Aorta (tissue), 5 donors: ENCODE measurements around the gene PPP2R2D. TPM values are rescaled to one million over a fixed set of nuclear protein-coding genes. Genes with fewer than 3 reads are reported as not detected.

Source experiments
- ATAC-seq: fragments of 200-7000 bp; cut with Tn5 transposase; one replicate; pipeline ENCODE4 v1.9.1; 2022; ENCODE audit warnings: moderate library complexity; ENCODE audit not compliant: low FRiP score
- DNase-seq, 2 donors: peaks; one replicate each; pipeline ENCODE4 v3.0.0-alpha.2; 2020
- H3K27ac ChIP-seq, 2 donors: one replicate each; pipeline ENCODE4 v1.5.1; 2013; ENCODE audit warnings: low read length in 2 of 2, mild to moderate bottlenecking in 2 of 2, moderate library complexity in 2 of 2, control low read depth in 1 of 2, inconsistent platforms in 1 of 2, low read depth in 1 of 2
- H3K27me3 ChIP-seq, 2 donors: one replicate each; pipeline ENCODE4 v1.6.1; 2013; ENCODE audit warnings: control low read depth in 1 of 2, low read length in 1 of 2, mild to moderate bottlenecking in 1 of 2, moderate library complexity in 1 of 2; ENCODE audit not compliant: insufficient read depth in 2 of 2, control insufficient read depth in 1 of 2
- H3K36me3 ChIP-seq, 2 donors: one replicate each; pipeline ENCODE4 v1.6.1; 2013; ENCODE audit warnings: control low read depth in 1 of 2, low read length in 1 of 2, mild to moderate bottlenecking in 1 of 2; ENCODE audit not compliant: insufficient read depth in 2 of 2, control insufficient read depth in 1 of 2
- H3K4me1 ChIP-seq, 2 donors: one replicate each; pipeline ENCODE4 v1.6.1; 2013; ENCODE audit warnings: low read length in 2 of 2, control low read depth in 1 of 2, mild to moderate bottlenecking in 1 of 2, moderate library complexity in 1 of 2; ENCODE audit not compliant: insufficient read depth in 2 of 2, control insufficient read depth in 1 of 2
- H3K4me3 ChIP-seq, 2 donors: one replicate each; pipeline ENCODE4 v1.5.1; 2013; ENCODE audit warnings: low read length in 2 of 2, control low read depth in 1 of 2, mild to moderate bottlenecking in 1 of 2
- H3K9me3 ChIP-seq: one replicate; pipeline ENCODE4 v1.6.1; 2013; ENCODE audit warnings: mild to moderate bottlenecking, low read length; ENCODE audit not compliant: control insufficient read depth
- WGBS, 2 donors: extraction: QIAGEN DNeasy Blood & Tissue Kit; methylation state at CpG; one replicate each; pipeline ENCODE4 v1.1.7; 2013; 5-methylcytosine and 5-hydroxymethylcytosine counted together
- intact Hi-C, 2 donors: fragments of 100-400 bp; cut with DNase I; formaldehyde crosslinking; loops; one replicate each; pipeline versions ENCODE4 v1.14.2 to v1.15.0; 2022
- polyA plus RNA-seq, 2 donors: library from polyadenylated mRNA; stranded (reverse); fragments of 200-250 nt; gene quantifications; one replicate each; pipeline ENCODE4 v1.2.3, GENCODE V29; 2013
- total RNA-seq, 2 donors: library from RNA; stranded (reverse); fragmentation: NEBNext Ultra II Directional; extraction: Animal tissue kit (Norgen Biotek cat#: 25700); gene quantifications; one replicate each; pipeline ENCODE4 v1.2.1, GENCODE V29; 2021
- donor health status: healthy with polysubstance abuse.
- donor health status: Bipolar disorder and iron deficiency.
- donor health status: DM: no; HTN: no; CAD: no.
- donor health status: DM: no; HTN: no; CAD: no.
- donor health status: DM: yes; HTN: yes; CAD: no.

PPP2R2D gene
- total and polyA plus RNA-seq, 4 donors, result 14.0 to 29.4 (median 26.1) TPM

DNA sequence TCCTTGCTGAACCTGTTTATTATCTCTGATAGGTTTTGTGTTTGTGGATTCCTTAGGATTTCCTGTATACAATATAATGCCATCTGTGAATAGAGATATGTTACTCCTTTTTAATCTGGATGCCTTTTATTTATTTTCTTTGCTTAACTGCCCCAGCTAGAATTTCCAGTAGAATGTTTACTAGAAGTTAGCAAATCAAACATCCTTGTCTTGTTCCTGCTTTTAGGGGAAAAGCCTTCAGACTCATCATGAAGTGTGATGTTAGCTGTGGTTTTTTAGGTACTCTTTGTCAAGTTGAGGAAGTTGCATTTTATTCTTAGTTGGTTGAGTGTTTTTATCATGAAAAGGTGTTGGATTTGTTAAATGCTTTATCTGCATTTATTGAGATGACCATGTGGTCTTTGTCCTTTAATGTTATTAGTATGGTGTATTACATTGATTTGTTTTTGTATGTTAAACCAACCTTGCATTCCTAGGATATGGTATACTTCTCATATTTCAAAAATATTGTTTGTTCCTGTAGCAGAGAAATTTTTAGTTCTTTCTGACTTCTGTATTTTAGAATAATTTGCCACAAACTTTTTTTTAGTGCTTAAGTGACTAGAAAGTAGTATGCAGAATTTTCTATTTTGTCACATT is 24.3 kb downstream of the PPP2R2D start:
- intact Hi-C loops, result no loop called here
- H3K36me3 ChIP-seq, result no peaks in the 10 kb centered on the region
- no peak for ATAC-seq
- H3K27me3 ChIP-seq, result no peaks in the 10 kb centered on the region
- no peak overlapping the region for H3K4me3 ChIP-seq
- no peaks in the 10 kb centered on the region for H3K9me3 ChIP-seq
- no peaks in the 10 kb centered on the region for H3K4me1 ChIP-seq
- H3K27ac ChIP-seq, result no peak overlapping the region
- no peak for DNase-seq

- intact Hi-C loops, result no loop called here
These were observed 24.9 kb downstream of the PPP2R2D start for GRCh38 chr10:131925716-131926115.

GRCh38 chr10:131926253-131926652 is 25.4 kb downstream of the PPP2R2D start:
- Histone ChIP-seq H3K27me3 (no peaks in the 10 kb centered on the region), H3K4me3 (no peak overlapping the region), H3K27ac (no peak overlapping the region), H3K9me3 (no peaks in the 10 kb centered on the region), H3K4me1 (peaks cover 0 to 2% of the 10 kb centered on the region in 2 donors), H3K36me3 (no peaks in the 10 kb centered on the region)
- WGBS, 2 donors, result 97 to 98% methylated on average over 10 of the region's 10 CpGs
- no peak for ATAC-seq
- intact Hi-C loops, result no loop called here
- DNase-seq, result no peak

More at GRCh38 chr10:131925716-131926115, 24.9 kb downstream of the PPP2R2D start:
- Histone ChIP-seq H3K4me1 (peaks cover 0 to under 1% of the 10 kb centered on the region in 2 donors), H3K27ac (no peak overlapping the region), H3K36me3 (no peaks in the 10 kb centered on the region), H3K9me3 (no peaks in the 10 kb centered on the region), H3K4me3 (no peak overlapping the region), H3K27me3 (no peaks in the 10 kb centered on the region)
- no peak for DNase-seq
- 96 to 97% methylated on average over 9 of the region's 9 CpGs for WGBS, 2 donors
- no peak for ATAC-seq

GRCh38 chr10:131926743-131927595 is 26.2 kb downstream of the PPP2R2D start:
- Histone ChIP-seq H3K4me1 (peaks cover 0 to 2% of the 10 kb centered on the region in 2 donors), H3K4me3 (no peak overlapping the region), H3K27ac (no peak overlapping the region), H3K36me3 (no peaks in the 10 kb centered on the region), H3K9me3 (no peaks in the 10 kb centered on the region), H3K27me3 (no peaks in the 10 kb centered on the region)
- ATAC-seq, result no peak
- WGBS, 2 donors, result 94 to 97% methylated on average over 28 of the region's 28 CpGs
- no peak for DNase-seq
- intact Hi-C loops, result no loop called here

GRCh38 chr10:131928248-131929095 is 27.7 kb downstream of the PPP2R2D start:
- no peak overlapping the region for H3K27ac ChIP-seq
- no peaks in the 10 kb centered on the region for H3K9me3 ChIP-seq
- ATAC-seq (no peak), DNase-seq (no peak)
- intact Hi-C loops, result no loop called here
- H3K27me3 ChIP-seq, result no peaks in the 10 kb centered on the region
- no peak overlapping the region for H3K4me3 ChIP-seq
- no peaks in the 10 kb centered on the region for H3K36me3 ChIP-seq
- H3K4me1 ChIP-seq, result peaks cover 0 to 2% of the 10 kb centered on the region in 2 donors
- WGBS, 2 donors, result 83% methylated on average over 18 of the region's 18 CpGs

GRCh38 chr10:131929122-131929845 is 28.5 kb downstream of the PPP2R2D start:
- H3K4me1 ChIP-seq, result peaks cover 0 to 2% of the 10 kb centered on the region in 2 donors
- no peak overlapping the region for H3K27ac ChIP-seq
- DNase-seq (no peak), ATAC-seq (no peak)
- 89 to 91% methylated on average over 22 to 23 of the region's 23 CpGs for WGBS, 2 donors
- H3K36me3 ChIP-seq, result no peaks in the 10 kb centered on the region
- no peak overlapping the region for H3K4me3 ChIP-seq
- H3K9me3 ChIP-seq, result no peaks in the 10 kb centered on the region
- intact Hi-C loops, result no loop called here
- no peaks in the 10 kb centered on the region for H3K27me3 ChIP-seq

DNA sequence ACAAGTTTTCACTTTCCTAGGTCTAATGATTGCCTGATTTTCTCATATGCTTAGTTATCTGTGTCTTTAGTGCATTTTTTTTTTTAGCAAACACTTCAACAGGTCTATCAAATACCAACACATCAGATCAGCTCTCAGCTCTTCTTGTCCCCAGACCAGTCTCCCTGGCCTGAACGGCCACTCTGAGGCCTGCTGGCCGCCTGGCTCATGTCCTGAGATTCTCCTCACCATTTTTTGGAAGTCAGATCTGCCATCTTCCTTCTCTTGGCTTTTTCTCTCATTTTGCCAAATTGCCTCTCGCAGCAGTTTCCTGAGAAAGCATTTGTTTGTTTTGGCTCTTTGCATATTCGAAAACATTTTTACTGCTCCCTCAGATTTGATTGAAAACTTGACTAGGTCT is 29.3 kb downstream of the PPP2R2D start:
- H3K27ac ChIP-seq, result no peak overlapping the region
- 37 to 44% methylated on average over 4 of the region's 4 CpGs for WGBS, 2 donors
- peaks cover 0 to 2% of the 10 kb centered on the region in 2 donors for H3K4me1 ChIP-seq
- H3K4me3 ChIP-seq, result no peak overlapping the region
- intact Hi-C loops, result no loop called here
- no peaks in the 10 kb centered on the region for H3K36me3 ChIP-seq
- H3K9me3 ChIP-seq, result no peaks in the 10 kb centered on the region
- no peaks in the 10 kb centered on the region for H3K27me3 ChIP-seq
- ATAC-seq, result no peak
- no peak for DNase-seq
